Calu3 (cell line): Measurements from ENCODE around the gene NOPCHAP1. TPM values are rescaled to one million over a fixed set of nuclear protein-coding genes. Genes with fewer than 3 reads are reported as not detected.

Source experiments
- BruUV-seq: library from RNA; stranded (reverse); fragments of 400-500 nt; replicated peaks from 2 replicates; lab custom pipeline; 2021; lab: Mats Ljungman, UMichigan
- CTCF ChIA-PET: fragments of 300-600 bp; sonication (Branson Sonifier 250); formaldehyde crosslinking; loops from one replicate; lab custom pipeline; 2022; ENCODE audit warnings: antibody characterized with exemption; lab: Charles Lee
- DNase-seq: peaks from one replicate; pipeline ENCODE4 v3.0.0; 2022
- H3K27ac Mint-ChIP-seq: one replicate; pipeline ENCODE4 v1.8.0; 2022; ENCODE audit warnings: mixed read lengths; ENCODE audit not compliant: unreplicated experiment
- H3K27me3 Mint-ChIP-seq: one replicate; pipeline ENCODE4 v1.8.0; 2022; ENCODE audit warnings: mixed read lengths; ENCODE audit not compliant: unreplicated experiment
- H3K36me3 Mint-ChIP-seq: one replicate; pipeline ENCODE4 v1.8.0; 2022; ENCODE audit warnings: mild to moderate bottlenecking, moderate library complexity, mixed read lengths; ENCODE audit not compliant: insufficient read depth, unreplicated experiment
- H3K4me1 Mint-ChIP-seq: one replicate; pipeline ENCODE4 v1.8.0; 2022; ENCODE audit warnings: mild to moderate bottlenecking, low read depth, mixed read lengths; ENCODE audit not compliant: unreplicated experiment
- H3K4me3 Mint-ChIP-seq: one replicate; pipeline ENCODE4 v1.8.0; 2022; ENCODE audit warnings: mild to moderate bottlenecking, low read depth, moderate library complexity, mixed read lengths; ENCODE audit not compliant: unreplicated experiment
- H3K9me3 Mint-ChIP-seq: one replicate; pipeline ENCODE4 v1.8.0; 2022; ENCODE audit warnings: low read depth, mixed read lengths; ENCODE audit not compliant: unreplicated experiment
- intact Hi-C: fragments of 100-400 bp; cut with micrococcal nuclease; formaldehyde crosslinking; loops from one replicate; pipeline ENCODE4 v1.10.0; 2022; ENCODE audit not compliant: unreplicated experiment
- total RNA-seq: library from RNA; stranded (reverse); gene quantifications from 2 replicates; pipeline ENCODE4 v1.2.3, GENCODE V29; 2022
- TF ChIP-seq, protein P1 (sequence below): fragments of 200-600 bp; IDR thresholded peaks from one replicate; pipeline ENCODE4 v1.8.0; 2022; ENCODE audit warnings: antibody characterized with exemption; ENCODE audit not compliant: unreplicated experiment

The NOPCHAP1 gene
- total RNA-seq, 1 experiment from 2014 or later, result 22.4 TPM

- TF ChIP-seq, protein P1, sequence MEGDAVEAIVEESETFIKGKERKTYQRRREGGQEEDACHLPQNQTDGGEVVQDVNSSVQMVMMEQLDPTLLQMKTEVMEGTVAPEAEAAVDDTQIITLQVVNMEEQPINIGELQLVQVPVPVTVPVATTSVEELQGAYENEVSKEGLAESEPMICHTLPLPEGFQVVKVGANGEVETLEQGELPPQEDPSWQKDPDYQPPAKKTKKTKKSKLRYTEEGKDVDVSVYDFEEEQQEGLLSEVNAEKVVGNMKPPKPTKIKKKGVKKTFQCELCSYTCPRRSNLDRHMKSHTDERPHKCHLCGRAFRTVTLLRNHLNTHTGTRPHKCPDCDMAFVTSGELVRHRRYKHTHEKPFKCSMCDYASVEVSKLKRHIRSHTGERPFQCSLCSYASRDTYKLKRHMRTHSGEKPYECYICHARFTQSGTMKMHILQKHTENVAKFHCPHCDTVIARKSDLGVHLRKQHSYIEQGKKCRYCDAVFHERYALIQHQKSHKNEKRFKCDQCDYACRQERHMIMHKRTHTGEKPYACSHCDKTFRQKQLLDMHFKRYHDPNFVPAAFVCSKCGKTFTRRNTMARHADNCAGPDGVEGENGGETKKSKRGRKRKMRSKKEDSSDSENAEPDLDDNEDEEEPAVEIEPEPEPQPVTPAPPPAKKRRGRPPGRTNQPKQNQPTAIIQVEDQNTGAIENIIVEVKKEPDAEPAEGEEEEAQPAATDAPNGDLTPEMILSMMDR, result no peak
- no peaks in the 10 kb centered on the region for H3K9me3 Mint-ChIP-seq
- peak overlapping the region; percentile 57 for H3K27ac Mint-ChIP-seq
- peaks cover 46% of the 10 kb centered on the region for H3K4me1 Mint-ChIP-seq
- no peaks in the 10 kb centered on the region for H3K27me3 Mint-ChIP-seq
- intact Hi-C loops, result loop anchor here (5.0 to 10.0 kb wide), 4 partner anchors 60 to 673 kb away; no protein-coding TSS in a partner anchor
- DNase-seq, result no peak
- peak overlapping the region; percentile 72 for H3K4me3 Mint-ChIP-seq
- CTCF ChIA-PET, result interaction anchor here (0.5 kb wide), 1 partner anchor 372 kb away, joined by 3 read pairs; no protein-coding TSS in a partner anchor
- peaks cover 24% of the 10 kb centered on the region for H3K36me3 Mint-ChIP-seq
- BruUV-seq, result no TSS peak
Observed at GRCh38 chr12:104957719-104958000, 28.5 kb upstream of the NOPCHAP1 start.

GRCh38 chr12:104958001-104958804, 27.9 kb upstream of the NOPCHAP1 start, which contains the start of gene SLC41A2:
TSS of gene SLC41A2 (minus strand) at chr12:104958290. CDS start at chr12:104928527, 29,763 bp downstream.
- no TSS peak for BruUV-seq
- H3K4me1 Mint-ChIP-seq, result peaks cover 41% of the 10 kb centered on the region
- no peaks in the 10 kb centered on the region for H3K27me3 Mint-ChIP-seq
- peaks cover 24% of the 10 kb centered on the region for H3K36me3 Mint-ChIP-seq
- CTCF ChIA-PET, result interaction anchor here (1.3 kb wide), 1 partner anchor 576 kb away, joined by 7 read pairs; no protein-coding TSS in a partner anchor
- intact Hi-C loops, result loop anchor here (5.0 to 10.0 kb wide), 4 partner anchors 61 to 673 kb away; no protein-coding TSS in a partner anchor
- peak within 1 kb of the TSS; percentile 81 for H3K27ac Mint-ChIP-seq
- no peaks in the 10 kb centered on the region for H3K9me3 Mint-ChIP-seq
- peak; percentile 91 for DNase-seq
- TF ChIP-seq, protein P1, result no peak
- peak within 1 kb of the TSS; percentile 72 for H3K4me3 Mint-ChIP-seq

GRCh38 chr12:104958805-104959334, 27.2 kb upstream of the NOPCHAP1 start:
- CTCF ChIA-PET, result interaction anchor here (1.1 to 1.3 kb wide), 2 partner anchors 197 to 577 kb away, joined by 4 to 7 read pairs; no protein-coding TSS in a partner anchor
- TF ChIP-seq, protein P1, result no peak
- Mint-ChIP-seq H3K9me3 (no peaks in the 10 kb centered on the region), H3K36me3 (peaks cover 24% of the 10 kb centered on the region), H3K4me1 (peaks cover 34% of the 10 kb centered on the region), H3K27ac (peak overlapping the region; percentile 81), H3K4me3 (peak overlapping the region; percentile 72), H3K27me3 (peaks cover 2% of the 10 kb centered on the region)
- no peak for DNase-seq
- intact Hi-C loops, result loop anchor here (5.0 to 10.0 kb wide), 4 partner anchors 62 to 674 kb away; no protein-coding TSS in a partner anchor
- TSS peak; percentile 70 for BruUV-seq

DNA sequence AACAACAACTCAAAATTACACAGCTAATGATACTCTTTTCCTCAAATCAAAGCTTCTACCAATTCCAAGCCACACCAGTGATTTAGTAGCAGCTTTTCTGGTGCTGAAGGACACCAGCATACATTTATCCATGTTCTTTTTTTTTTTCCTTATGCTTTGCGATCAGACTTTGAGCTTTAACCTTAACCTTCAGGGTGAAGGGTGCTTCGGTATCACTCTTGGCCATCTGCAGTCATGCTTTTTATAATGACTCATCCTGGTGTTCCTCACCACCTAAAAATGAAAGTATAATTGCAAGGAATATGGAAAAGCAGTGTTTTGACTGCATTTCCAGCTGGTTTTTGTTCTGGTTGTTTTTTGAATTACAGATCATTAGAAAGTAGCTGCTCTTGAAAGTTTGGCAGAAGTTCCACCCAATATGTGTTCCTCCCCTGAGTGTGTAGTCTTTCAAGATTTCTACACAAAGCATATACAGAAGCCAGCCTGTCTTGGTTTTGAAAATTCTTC, 26.7 kb upstream of the NOPCHAP1 start:
- CTCF ChIA-PET, result interaction anchor here (1.1 to 1.3 kb wide), 2 partner anchors 197 to 578 kb away, joined by 4 to 7 read pairs; no protein-coding TSS in a partner anchor
- peaks cover 29% of the 10 kb centered on the region for H3K4me1 Mint-ChIP-seq
- no peak for DNase-seq
- peak overlapping the region; percentile 81 for H3K27ac Mint-ChIP-seq
- no peaks in the 10 kb centered on the region for H3K9me3 Mint-ChIP-seq
- BruUV-seq, result no TSS peak
- intact Hi-C loops, result loop anchor here (5.0 to 10.0 kb wide), 4 partner anchors 62 to 675 kb away; no protein-coding TSS in a partner anchor
- peak overlapping the region; percentile 72 for H3K4me3 Mint-ChIP-seq
- peaks cover 7% of the 10 kb centered on the region for H3K27me3 Mint-ChIP-seq
- peaks cover 24% of the 10 kb centered on the region for H3K36me3 Mint-ChIP-seq
- TF ChIP-seq, protein P1, result no peak
